ENCODE data around the gene MTARC1.
A peak's percentile ranks its signal among the peaks of the same experiment; 100 is the strongest.

MTARC1 gene

GRCh38 chr1:220786337-220787068 is at the start of gene MTARC1:
Gene MTARC1 (plus strand): TSS chr1:220786913. CDS start chr1:220786945, 32 bp downstream.
- DNase-seq, result peak in 12 of 14 donors; percentile 4 to 80 (median 47)

DNA sequence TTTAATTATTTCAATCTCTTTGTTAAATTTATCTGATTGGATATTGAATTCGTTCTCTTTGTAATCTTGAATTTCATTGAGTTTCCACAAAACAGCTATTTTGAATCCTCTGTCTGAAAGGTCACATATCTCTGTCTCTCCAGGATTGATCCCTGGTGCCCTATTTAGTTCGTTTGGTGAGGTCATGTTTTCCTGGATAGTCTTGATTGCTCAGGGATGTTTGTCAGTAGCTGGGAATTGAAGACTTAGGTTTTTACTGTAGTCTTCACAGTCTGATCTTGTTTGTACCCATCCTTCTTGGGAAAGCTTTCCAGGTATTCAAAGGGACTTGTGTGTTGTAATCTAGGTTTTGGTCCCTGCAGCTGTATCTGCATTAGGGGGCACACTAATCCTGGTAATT is 45.4 kb upstream of the MTARC1 start:
- DNase-seq, result no peak

DNA sequence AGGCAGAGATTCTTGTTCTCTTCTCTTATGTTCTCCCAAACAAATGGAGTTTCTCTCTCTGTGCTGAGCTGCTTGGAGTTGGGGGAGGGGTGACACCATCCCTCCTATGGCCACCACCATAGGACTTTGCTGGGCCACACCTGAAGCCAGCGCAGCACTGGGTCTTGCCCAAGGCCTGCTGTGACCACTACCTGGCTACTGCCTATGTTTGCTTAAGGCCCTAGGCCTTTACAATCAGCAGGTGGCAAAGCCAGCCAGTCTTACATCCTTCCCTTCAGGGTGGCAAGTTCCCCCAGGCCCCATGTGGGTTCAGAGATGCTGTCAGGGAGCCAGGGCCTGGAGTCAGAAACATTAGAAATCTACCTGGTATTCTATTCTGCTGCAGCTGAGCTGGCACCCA is 44.9 kb upstream of the MTARC1 start:
- no peak for DNase-seq

DNA sequence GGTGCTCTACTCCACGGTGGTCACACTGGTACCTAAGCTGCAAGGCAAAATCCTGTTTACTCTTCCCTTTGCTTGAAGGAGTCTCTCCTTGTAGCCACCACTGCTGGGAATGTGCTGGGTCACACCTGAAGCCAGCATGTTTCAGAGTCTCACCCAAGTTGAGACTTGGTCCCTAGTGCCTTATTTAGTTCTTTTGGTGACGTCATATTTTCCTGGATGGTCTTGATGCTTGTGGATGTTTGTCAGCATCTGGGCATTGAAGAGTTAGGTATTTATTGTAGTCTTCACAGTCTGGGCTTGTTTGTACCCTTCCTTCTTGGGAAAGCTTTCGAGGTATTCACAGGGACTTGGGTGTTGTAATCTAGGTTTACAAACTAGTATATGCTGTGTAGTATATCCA is 44.2 kb upstream of the MTARC1 start:
- DNase-seq, result no peak

GRCh38 chr1:220746851-220747250 is 39.9 kb upstream of the MTARC1 start:
- DNase-seq, result no peak

DNA sequence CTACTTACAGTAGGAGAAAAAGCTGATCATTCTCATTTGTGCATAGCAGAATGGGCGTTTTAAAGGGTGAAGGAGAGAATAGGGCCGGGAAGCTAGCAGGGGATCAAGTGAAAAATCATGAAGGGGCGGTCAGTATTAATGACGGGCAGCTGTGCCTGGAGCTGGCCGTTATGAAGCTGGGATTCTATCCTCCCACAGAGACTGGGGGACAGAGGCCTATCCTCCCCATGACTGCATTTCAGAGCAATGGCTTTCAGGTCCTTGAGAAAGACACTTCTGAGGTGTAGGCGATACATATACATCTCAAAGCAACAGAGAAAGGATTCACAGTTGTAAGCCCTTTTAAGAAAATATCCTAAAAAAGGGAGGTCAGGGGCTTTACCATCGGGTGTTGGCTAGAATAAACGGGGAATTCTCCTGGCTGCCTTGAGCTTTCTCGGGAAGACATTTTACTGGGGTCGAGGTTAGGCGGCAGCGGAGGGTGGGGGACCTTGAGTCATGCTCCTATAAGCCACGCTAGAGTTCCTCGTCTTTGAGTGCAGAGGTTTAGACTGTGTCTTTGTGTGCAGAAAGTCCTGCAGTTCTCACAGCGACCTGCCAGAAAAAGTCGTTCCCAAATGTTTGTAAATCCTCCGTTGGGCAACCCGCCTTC is 39.1 kb upstream of the MTARC1 start:
- peak in 1 of 14 donors; percentile 21 for DNase-seq

- peak in 11 of 14 donors; percentile 4 to 58 (median 33) for DNase-seq
Measured at GRCh38 chr1:220748089-220748934, 38.4 kb upstream of the MTARC1 start, which contains the start of gene MTARC2. Gene MTARC2 (plus strand): TSS chr1:220748322. CDS start chr1:220748532, 210 bp downstream.

DNA sequence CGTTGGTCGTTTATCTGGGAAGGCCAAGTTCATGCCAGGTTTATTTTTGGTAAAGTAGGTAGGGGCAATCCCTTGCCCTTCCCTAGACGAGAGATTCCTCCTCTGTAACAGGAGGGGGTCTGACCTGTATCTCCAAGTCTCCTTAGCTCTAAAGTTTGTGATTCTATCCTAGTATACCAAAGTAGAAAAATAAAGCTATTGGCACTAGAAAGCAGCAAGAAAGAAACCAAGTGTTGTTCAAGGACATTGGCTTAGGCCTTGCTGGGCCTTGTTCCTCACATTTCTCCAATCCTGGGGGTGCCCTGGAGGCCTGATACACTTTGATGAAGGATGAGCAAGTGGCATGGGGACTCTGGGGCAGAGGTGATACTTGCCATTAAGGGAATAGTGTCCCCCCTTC is 37.8 kb upstream of the MTARC1 start:
- DNase-seq, result no peak

GRCh38 chr1:220750131-220750515 is 36.6 kb upstream of the MTARC1 start:
- DNase-seq, result no peak

DNA sequence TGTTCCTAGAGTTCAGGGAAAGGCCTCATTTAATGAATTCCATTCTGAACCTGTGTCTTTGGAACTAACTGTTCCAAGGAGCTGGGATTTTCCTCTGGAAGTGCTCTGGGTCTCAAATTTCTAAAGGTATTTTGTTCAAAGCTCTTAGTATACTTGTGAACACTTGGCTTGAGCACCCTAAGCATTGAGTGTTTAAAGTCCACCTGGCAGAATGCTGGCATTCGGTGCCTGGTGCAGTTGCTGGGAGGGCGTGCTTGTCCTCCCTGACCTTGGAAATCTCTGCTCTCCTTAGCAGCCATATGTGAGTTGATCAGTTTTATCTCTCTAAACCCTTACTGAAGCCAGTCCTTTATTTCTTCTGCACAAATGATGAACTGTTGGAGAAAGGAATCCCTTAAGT is 35.6 kb upstream of the MTARC1 start:
- no peak for DNase-seq

- DNase-seq, result no peak
Measured at GRCh38 chr1:220754212-220754917, 32.3 kb upstream of the MTARC1 start.

GRCh38 chr1:220754918-220755295 is 31.8 kb upstream of the MTARC1 start:
- no peak for DNase-seq

- no peak for DNase-seq
Measured at GRCh38 chr1:220755309-220755708, 31.4 kb upstream of the MTARC1 start.

- DNase-seq, result no peak
Measured at GRCh38 chr1:220757441-220757840, 29.3 kb upstream of the MTARC1 start.

DNA sequence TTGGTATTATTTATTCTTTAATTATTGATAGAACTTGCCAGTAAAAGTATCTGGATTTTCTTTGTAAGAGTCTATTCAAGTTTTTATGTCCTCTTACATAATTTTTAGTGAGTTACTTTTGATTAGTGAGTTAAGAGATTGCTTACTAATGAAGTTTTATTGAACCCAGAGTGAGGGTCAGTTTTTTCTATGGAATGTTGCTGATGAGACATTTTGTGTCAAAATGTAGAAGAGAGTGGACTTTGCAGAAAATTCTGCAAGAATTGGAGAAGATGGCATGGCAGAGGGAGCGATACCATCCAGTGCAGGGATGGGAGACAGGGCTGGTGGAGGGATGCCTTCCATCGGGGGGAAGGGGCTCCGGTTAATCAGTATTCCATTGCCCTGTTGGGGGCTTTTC is 27.6 kb upstream of the MTARC1 start:
- DNase-seq, result no peak

GRCh38 chr1:220761688-220762427 is 24.9 kb upstream of the MTARC1 start:
- no peak for DNase-seq

DNA sequence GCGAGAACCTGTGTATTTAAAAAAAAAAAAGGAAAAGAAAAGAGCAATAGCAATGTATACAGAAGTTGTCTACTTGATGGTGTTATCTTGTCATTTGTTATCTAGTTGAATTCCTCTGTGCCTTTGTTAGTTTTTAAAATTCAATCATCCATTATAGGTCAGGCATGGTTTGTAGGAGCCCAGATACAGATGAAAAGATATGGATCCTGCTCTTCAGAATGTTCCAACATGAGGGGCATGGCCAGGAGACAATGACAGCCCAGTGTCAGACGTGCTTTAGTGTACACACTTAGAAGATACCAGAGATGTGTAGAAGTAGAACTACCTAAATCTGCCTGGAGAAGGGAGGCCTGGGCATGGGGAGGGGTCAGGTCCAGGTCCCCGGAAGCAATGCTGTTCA is 22.0 kb upstream of the MTARC1 start:
- DNase-seq, result no peak

- DNase-seq, result no peak
Measured at GRCh38 chr1:220767312-220768125, 19.2 kb upstream of the MTARC1 start.

DNA sequence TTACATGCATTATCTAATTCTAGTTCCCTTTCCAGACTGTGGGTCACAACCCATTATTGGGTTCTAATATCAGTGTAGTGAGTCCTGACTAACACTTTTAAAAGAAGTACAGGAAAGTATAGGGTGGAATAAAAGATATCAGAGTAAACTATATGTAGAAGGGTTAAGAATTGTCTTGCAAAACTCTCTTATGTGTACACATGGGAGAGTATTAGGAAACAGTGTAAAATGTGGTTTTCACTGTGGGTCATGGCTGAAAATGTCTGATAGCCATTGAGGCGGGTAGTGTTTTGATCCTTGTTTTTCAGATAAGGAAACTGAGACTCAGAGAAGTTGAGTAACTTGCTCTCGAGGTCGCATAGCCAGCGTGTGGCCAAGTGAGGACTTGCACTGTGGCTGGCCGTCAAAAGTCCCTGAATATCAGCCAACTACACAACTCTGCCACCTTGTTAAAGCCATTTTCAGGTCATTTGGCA is 18.5 kb upstream of the MTARC1 start:
- DNase-seq, result no peak

- no peak for DNase-seq
Measured at GRCh38 chr1:220769205-220769604, 17.5 kb upstream of the MTARC1 start.

Measured in C1 segment of cervical spinal cord (tissue), 14 donors.